ENCODE results near the gene HBEGF. TPM values are rescaled to one million over a fixed set of nuclear protein-coding genes. Genes with fewer than 3 reads are reported as not detected.

HBEGF gene, protein sequence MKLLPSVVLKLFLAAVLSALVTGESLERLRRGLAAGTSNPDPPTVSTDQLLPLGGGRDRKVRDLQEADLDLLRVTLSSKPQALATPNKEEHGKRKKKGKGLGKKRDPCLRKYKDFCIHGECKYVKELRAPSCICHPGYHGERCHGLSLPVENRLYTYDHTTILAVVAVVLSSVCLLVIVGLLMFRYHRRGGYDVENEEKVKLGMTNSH
- 10 to 100 TPM in 3 of 4 donors, 1 to 10 TPM in 1; 8.1 to 48.4 (median 22.2) TPM for total RNA-seq

DNA sequence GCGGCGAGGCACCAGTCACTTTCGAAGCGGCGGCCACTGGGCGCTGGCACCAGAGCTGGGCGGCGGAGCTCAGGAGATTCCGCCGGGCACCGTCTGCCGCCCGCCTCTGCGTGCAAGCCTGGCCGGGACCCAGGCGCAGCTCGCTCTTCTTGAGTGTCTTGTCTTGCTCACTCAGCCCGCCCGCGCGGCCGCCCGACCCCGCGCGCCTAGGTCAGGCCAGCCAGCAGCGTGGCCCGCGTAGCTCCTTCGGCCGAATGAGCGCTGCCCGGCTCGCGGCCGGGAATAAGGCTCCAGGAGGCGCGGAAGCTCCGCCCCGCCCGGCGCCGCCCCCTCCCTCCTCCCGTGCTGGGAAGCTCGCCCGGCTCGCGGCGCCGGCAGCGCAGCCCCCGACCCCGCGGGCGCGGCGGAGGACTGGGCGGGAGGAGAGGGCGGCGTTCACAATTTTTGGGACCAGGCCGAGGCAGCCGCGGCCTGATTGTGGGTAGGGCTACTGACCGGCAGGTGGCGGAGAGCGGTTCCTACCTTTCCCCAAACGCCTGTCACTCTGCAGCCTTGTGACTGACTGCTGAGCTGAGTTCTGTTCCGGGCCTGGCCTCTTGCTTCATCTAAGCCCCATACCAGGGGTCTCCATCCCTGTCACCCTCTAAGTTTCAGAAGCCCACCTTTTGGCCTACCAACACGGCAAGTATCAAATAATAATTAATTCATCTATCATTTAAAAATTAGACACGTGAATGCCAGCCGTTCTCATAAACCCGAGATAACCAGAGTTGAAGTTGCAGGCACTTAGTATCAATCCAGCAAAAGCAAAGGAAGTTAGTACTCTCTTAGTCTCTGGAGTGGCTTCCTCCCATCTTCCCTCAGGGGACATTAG is at the start of gene HBEGF:
TSS of gene HBEGF (minus strand) at position 256 of the 874 bp plus-strand sequence. CDS start 275 bp downstream, outside the sequence.
- no peak for TF ChIP-seq CTCF (IDR thresholded peaks at IDR 0.05; ENCODE audit: low read depth)

- no peak for TF ChIP-seq CTCF (IDR thresholded peaks at IDR 0.05; ENCODE audit: low read depth)
Measured at GRCh38 chr5:140393738-140394137, 47.3 kb upstream of the HBEGF start.

DNA sequence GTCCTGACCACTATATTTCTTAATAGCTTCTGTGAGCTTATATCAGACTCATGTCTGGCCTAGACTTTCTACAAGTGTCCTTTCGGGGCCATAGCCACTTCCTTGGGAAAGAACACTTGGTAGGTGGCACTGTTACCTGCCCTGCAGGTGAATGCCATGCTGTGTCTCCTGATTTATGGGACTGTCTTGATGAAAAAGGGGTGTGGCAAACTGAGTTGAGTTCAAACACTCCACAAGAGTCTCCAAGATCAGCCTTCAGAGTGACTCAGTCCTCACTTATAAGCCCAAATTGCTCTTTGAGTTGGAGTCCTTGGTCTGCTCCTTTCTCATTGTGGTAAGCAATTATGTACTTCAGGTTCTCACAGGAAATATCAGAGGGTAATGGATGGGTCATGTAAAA is 45.3 kb upstream of the HBEGF start:
- no peak for TF ChIP-seq CTCF (IDR thresholded peaks at IDR 0.05; ENCODE audit: low read depth)

GRCh38 chr5:140391312-140391711 is 44.9 kb upstream of the HBEGF start:
- no peak for TF ChIP-seq CTCF (IDR thresholded peaks at IDR 0.05; ENCODE audit: low read depth)

DNA sequence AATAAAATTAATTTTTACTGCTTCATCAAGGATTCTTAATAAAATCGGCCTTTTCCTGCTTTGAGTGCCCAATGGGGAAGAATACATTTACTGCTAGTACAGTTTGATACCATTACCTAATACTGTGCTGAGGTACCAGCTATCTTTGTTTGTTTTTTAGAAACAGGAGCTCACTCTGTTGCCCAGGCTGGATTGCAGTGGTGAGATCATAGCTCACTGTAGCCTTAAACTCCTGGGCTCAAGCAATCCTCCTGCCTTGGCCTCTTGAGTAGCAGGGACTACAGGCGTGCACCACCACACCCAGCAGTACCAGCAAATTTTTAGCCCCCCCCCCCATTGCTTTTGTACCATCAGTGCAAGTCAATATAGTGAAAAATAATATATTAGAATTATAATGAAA is 41.6 kb upstream of the HBEGF start:
- TF ChIP-seq CTCF (IDR thresholded peaks at IDR 0.05; ENCODE audit: low read depth): no peak

DNA sequence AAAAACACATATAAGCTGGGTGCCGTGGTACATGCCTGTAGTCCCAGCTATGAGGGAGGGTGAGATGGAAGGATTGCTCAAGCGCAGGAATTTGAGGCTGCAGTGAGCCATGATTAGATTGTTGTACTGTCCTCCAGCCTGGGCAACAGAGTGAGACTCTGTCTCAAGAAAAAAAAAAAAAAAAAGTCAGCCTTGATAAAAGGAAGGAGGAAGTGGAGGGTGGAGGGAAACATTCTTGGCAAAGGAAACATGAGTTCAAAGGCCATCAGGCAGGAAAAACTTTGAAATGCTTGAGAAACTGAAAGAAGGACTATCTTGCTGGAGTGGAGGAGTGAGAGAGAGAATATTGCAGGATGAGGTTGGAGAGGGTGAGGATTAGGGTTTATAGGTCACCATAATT is 36.9 kb upstream of the HBEGF start:
- TF ChIP-seq CTCF (IDR thresholded peaks at IDR 0.05; ENCODE audit: low read depth): no peak

DNA sequence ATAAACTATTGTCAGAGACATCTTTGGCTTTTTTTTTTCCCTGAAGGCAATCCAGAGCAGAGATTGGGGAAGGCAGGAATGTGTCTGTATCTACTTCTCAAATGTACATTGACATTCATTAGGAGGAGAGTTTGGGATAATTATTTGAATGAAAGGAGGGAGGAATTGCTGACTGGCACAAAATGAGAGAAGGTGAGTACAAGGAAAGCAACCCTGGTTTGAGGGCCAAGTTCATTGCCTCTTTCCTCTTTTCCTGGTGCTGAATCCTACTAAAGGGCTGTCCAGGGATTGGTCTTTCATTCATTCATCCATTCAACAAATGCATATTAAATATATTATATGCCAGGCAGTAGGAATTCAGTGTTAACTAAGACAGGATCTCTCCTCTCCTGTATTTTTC is 36.5 kb upstream of the HBEGF start:
- no peak for TF ChIP-seq CTCF (IDR thresholded peaks at IDR 0.05; ENCODE audit: low read depth)

Measured in subcutaneous adipose tissue (tissue), 4 donors.